CD4-positive, alpha-beta T cell treated with Interleukin-17A for 4 hours (primary cell): ENCODE results near the gene CTNNBL1.

Source experiments
- DNase-seq: peaks from one replicate; pipeline ENCODE4 v3.0.0-alpha.2; 2020; ENCODE audit warnings: mixed read lengths

The CTNNBL1 gene

DNA sequence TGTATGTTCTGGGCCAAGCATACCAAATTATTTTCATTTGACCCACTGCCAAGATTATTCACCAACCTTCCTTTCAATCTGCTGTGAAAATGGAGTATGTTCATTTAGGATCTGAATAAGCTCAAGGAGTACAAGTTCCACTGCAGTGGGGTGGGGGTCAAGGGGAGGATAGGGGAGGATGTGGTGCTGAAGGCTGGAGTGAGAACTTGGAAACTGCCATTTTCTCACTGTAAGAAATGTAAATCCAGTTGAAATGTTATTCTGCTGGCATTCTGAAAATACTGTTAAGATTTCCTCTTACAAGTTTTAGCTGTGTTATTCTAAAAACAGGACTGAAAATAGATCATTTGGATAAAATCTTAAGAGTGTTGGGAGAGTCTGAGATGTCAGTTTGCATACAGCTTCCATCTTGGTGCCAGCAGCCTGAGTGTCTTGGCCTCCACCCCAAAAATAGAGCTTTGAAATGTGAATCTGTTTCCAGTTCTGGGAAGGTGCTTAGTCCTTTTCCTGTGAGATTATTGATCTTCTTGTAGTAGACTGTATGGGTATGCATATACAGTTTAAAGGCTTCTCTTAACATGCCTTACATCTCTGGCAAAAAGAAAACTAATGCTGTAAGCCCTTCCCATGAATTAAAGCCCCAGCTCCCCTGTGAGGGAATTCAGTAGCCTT is 84.3 kb downstream of the CTNNBL1 start:
- DNase-seq: no peak

DNA sequence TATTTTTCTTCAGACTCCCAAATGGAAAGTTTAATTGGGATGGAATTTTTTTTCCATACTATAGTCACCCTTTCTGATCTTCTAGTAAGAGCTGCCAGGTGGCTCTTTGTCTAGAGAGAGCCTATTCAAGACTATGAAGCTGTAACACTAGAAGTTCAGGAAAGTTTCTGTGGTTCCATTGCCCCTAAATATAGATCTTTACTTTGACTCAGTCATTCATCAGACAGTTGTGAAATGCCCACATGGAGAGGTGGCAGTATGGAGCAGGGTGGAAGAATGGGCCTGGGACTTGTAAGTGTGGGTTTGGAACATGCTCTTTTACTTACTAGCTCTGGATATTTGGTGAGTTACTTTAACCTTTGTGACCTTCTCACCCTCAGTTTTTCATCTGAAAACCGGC is 87.8 kb downstream of the CTNNBL1 start:
- no peak for DNase-seq

DNA sequence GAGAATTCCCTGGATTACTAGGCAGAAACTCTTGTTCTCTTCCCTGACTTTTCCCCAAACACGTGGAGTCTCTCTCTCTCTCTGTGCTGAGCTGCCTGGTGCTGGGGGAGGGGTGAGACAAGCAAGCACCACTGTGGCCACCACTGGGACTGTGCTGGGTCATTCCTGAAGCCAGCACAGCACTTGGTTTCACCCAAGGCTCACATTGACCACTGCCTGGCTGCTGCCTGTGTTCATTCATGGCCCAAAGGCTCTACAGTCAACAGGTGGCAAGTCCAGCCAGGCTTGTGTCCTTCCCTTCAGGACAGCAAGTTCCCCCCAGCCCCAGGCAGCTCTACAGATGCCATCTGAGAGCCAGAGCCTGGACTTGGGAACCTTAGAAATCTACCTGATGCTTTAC is 92.2 kb downstream of the CTNNBL1 start:
- DNase-seq: no peak

DNA sequence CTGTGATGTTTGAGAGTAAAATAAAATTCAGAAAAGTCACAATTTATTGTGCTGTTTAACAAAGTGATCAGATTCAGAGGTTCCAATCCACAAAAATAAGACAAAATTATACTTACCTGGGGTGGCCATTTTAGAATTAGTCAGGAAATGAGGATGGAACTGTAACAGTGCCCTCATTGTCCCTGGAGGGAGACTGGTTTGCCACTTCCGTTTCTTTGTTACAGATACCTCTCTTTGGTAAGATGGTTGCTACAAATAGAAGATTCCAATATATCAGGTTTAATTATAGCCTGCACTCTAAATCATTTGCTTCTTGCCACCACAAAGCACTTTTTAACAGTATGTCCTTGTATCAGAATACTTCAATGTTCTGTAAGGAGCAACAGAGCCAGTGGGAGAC is 95.6 kb downstream of the CTNNBL1 start:
- DNase-seq: no peak

- DNase-seq: no peak
These were observed 97.1 kb downstream of the CTNNBL1 start for GRCh38 chr20:37790900-37791299.

- no peak for DNase-seq
These were observed 102.3 kb downstream of the CTNNBL1 start for GRCh38 chr20:37796121-37796520.

DNA sequence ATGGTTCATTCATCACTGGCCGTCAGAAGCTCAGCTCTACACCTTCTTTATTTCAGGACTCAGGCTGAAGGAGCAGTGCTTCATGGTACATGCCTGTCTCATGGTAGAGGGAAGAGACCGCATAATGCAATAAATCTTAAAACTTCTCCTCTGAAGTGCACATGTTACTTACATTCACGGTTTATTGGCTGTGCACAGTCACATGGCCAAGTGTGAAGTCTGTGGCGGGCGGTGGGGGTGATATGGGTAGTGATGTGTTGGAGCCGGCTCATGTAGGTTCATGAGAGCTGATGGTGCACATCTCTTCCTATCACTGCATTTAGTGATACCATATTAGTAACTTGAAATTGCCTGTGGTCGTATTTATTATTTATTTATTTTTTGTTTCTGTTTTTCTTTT is 102.9 kb downstream of the CTNNBL1 start:
- DNase-seq: no peak

GRCh38 chr20:37797669-37798175 is 103.9 kb downstream of the CTNNBL1 start:
- DNase-seq: no peak

DNA sequence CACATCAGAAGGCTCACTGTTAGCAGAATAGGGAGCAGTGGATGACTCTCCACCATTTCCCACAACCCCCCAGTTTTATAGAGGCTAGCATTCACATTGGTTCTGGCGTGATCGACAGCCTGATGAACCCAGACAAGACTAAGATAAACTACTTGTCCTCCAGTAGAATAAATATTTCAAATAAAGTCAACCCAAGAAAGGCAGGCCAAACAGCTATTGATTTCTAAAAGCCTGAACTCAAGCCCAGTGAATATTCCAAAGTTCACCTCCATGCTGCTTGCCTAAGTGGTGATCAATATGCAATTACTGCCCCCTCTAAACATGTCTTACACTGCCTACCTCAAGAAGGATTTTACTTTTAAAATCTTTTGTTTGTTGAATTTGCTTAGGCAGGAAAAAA is 104.5 kb downstream of the CTNNBL1 start:
- DNase-seq: no peak

DNA sequence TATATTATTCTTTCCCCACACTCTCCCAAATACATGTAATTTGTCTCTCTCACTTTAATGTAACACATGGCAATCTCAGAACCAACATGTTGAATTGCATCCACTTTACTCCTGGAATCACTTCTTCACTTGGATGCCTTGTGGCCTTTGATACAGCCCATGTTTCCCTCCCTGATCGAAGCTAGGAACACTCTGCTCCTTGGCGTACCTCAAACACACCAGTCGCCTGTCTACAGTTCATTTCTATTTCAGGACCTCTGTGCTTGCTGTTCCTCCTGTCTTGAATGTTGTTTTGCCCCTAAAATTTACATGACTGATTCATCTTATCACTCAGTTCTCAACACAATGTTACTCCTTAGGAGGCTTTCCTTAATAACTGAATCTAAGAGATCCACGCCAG is 106.8 kb downstream of the CTNNBL1 start:
- DNase-seq: no peak

DNA sequence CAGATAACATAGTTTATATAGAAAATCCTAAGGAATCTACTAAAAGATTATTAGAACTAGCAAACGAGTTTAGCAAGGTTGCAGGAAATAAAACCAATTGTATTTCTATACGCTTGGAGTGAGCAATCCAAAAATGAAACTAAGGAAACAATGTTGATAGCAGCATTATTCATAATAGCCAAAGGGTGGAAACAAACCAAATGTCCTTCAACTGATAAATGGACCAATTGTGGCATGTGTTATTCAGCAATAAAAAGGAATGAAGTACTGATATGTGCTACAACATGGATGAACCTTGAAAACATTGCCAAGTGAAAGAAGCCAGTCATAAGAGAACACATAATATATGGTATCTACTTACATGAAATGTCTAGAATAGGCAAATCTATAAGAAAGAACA is 108.1 kb downstream of the CTNNBL1 start:
- DNase-seq: no peak

DNA sequence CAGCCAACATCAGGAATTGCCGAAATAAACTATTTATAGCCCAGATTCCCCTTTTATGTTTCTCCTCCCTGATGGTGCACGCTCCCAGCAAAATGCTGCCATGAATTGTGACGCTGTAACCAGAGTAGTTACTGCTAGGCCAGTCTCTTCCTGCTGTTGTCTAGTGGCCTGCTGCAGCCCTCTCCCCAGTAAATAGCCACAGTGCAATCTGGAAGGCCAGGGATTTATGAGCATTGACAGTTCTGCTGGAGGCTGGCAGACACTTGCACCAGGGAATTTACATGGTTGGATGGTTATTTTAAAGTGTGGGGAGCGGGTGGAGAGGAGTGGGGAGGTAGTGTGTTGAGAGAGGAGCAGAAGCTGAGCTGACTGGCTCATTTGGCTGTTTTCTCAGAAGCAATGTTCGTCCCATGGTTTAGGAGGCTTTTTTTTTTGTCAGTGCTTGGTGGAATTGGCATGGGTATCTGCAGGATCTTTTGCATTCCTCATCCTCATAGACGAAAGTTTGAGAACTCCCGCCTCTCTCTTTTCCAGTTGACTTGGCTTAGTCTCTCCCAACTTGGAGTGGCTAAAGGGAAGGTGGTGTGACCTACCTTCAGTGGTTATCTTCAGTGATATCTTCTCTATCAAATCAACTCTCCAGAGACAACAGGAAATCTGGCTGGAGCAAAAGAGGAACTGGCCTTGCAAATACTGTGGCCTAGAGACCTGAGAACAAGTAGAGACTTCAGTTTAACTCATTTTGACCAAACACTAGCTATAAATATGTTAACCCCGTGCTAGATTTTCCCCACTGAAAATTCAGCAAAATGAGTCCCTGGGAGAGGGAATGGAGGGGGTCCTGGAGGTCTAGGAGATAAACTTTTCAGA is 109.8 kb downstream of the CTNNBL1 start:
- DNase-seq: no peak

DNA sequence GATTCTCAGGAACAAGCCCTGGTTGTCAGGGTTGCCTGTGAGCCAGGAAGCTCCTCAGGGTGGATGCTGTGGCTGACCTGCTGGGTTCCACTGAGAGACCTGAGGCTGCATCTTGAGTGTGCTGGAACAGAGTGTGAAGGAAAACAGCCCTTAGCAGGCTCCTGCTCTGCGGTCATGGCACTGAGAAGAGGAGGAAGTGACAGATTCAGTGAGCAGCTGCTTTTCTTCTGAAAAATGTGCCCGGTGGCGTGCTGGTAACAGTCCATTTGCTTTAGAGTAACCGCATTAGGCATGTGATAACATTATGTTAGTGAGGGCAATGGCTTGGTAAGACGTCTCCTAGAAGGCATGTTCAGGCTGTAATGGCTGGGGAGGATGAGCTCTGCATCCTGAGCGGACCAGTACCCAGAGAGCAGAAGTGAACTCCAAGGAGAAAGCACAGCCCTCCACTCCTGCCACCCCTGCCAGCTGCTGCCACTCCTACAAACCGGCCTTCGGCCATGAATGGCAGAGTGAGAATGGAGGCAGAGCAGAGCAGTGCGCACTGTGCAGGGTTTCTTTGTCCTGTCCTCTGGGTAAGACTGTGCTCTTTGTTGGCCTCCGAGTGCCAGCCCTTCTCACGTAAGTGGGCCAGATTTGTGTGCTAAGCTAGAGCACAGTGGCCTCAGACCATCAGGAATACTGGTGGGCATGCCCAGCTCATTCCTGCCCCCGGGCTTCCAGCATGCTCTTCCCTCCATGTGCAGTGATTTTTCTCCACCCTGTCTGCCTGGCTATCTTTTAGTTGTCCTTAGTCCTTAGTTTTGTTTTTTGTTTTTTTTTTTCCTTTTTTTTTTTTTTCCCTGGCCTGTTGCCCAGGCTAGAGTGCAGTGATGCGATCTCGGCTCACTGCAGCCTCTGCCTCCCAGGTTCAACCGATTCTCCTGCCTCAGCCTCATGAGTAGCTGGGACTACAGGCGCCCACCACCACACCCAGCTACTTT is 111.0 kb downstream of the CTNNBL1 start:
- no peak for DNase-seq

DNA sequence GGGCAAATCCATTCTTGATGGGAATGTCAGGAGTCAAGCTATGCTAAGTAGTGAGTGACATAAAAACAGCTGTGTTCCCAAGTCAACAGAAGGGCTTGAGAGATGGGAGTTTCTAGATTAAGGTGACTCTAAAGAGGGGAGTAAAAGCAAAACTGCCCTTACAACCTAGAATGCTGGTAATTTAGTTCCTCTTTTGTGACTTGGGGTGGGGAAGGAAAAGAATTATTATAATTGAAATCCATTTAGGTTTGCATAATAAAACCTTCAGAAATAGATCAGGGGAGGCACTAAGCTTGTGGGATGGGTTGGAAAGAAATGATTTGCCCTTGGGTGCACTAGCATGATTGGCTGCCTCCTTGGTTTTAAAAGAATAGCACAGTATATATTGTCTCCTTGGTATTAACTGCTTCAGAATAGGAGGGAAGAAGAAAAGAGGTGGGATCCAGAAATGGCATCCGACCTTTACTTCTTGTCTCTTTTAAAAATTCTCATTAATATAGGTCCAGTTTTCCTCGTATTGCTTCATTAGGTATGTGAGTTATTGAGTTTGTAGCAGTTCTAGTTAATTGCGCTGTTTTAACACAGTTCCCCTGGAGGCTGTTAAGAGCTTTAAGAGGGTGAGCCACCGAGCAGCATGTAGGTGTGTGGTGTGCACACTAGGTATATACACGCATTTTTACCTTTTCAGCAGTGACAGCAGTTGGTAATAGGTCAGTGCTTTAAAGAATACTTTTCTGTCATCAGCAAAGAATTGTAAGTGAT is 113.8 kb downstream of the CTNNBL1 start:
- DNase-seq: no peak

- no peak for DNase-seq
These were observed 114.6 kb downstream of the CTNNBL1 start for GRCh38 chr20:37808233-37809070.

DNA sequence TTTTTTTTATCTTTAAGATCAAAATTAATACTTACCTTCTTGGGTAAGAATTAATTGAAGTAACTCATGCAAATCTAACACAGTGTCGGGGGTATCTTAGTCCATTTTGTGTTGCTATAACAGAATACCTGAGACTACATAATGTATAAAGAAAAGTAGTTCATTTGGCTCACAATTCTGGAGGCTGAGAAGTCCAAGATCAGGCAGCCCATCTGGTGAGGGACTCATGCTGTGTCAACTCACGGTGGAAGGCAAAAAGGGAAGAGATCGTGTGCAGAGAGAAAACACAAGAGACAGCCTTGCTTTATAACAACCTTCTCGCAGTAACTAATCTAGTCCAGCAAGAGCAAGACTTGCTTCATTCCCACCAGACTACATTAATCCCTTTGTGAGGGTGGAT is 116.2 kb downstream of the CTNNBL1 start:
- DNase-seq: no peak

DNA sequence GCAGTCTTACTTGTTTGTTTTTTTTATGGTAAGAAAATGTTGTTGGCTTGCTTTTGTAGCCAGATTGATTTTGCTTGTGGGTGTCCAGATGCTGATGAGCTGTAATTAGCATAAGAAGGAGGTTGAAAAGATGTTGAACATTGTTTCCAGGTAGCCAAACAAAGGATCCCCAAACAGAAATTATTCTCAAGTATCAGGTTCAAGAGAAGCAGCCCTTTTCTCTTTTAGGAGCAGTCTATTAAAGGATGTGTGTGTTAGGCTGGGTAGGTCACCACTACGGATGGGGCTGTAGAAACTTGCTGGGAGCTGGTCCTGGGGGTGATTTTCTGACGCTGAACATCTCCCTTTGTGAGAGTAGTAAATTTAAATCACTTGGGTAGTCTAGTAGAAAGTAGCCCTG is 122.2 kb downstream of the CTNNBL1 start:
- no peak for DNase-seq

DNA sequence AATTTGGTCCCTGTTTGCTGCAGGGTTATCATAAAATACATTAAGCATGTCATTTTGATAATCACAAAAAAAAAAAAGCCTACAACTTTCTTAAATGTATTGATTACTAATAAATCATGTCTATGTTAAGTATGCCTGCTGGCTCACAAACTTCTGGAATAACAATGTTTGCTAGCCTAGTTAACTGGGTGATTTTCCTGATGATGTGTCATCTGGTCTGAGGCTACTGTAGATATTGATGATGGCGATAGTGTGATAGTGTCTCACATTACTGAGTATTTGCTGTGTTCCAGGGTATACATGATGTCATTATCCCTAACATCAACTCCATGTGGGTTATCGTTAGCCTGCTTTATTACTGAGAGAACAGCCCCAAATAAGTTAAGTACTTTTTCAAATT is 122.9 kb downstream of the CTNNBL1 start:
- no peak for DNase-seq

GRCh38 chr20:37821696-37822095 is 127.9 kb downstream of the CTNNBL1 start:
- DNase-seq: no peak

DNA sequence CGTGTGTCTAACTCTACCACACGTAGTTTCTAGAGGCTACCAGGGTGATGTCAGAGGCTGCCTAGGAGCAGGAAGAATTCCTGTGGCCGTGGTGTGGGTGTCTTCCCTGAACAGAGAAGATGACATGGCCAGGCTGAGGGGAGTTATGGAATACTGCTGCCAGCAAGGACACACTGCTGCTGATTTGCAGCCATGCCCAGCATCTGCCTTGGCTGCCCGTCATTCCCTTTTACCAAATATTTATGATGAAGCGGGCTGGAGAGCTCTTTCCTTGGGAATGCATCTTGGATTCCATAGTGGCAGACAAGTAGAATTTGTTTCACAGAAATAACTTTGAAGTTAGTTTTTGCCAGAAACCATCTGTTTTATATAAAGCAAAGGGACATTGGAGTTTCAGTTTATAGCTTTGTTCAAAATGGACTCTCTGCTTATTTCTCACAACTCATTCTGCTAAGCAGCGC is 128.3 kb downstream of the CTNNBL1 start:
- no peak for DNase-seq
